ENCODE results near the gene LMAN2L.
A peak's percentile ranks its signal among the peaks of the same experiment; 100 is the strongest.

The LMAN2L gene

GRCh38 chr2:96756788-96757476 lies 17.1 kb upstream of the LMAN2L start:
- H3K27ac ChIP-seq: no peak overlapping the region
- POLR2A ChIA-PET (ENCODE audit: low non-redundant PET): interaction anchor here (0.5 kb wide), 1 partner anchor 16 kb away, joined by 5 read pairs; no protein-coding TSS in a partner anchor
- CTCF ChIA-PET: interaction anchor here (0.6 to 1.1 kb wide), 3 partner anchors 7 to 15 kb away, joined by 3 to 4 read pairs (median 3); no protein-coding TSS in a partner anchor
- DNase-seq (ENCODE audit: low spot score): no peak
- TF ChIP-seq, protein P1, sequence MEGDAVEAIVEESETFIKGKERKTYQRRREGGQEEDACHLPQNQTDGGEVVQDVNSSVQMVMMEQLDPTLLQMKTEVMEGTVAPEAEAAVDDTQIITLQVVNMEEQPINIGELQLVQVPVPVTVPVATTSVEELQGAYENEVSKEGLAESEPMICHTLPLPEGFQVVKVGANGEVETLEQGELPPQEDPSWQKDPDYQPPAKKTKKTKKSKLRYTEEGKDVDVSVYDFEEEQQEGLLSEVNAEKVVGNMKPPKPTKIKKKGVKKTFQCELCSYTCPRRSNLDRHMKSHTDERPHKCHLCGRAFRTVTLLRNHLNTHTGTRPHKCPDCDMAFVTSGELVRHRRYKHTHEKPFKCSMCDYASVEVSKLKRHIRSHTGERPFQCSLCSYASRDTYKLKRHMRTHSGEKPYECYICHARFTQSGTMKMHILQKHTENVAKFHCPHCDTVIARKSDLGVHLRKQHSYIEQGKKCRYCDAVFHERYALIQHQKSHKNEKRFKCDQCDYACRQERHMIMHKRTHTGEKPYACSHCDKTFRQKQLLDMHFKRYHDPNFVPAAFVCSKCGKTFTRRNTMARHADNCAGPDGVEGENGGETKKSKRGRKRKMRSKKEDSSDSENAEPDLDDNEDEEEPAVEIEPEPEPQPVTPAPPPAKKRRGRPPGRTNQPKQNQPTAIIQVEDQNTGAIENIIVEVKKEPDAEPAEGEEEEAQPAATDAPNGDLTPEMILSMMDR (conservative IDR thresholded peaks at IDR 0.05; ENCODE audit: low read depth): no peak

DNA sequence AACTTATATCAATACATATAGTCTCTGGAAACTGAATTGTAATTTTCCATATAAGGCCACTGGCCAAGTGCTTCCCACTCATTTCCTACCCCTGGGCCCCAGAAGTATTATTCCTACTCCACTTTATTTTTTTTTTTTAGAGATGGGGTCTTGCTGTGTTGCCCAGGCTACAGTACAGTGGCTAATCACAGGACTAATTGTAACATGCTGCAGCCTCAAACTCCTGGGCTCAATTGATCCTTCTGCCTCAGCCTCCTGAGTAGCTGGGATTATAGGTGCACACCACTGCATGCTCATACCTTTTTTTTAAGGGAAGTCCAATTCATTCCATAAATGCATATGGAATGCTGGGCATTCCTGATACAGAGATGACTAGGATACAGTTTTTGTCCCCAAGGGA lies 14.5 kb upstream of the LMAN2L start:
- TF ChIP-seq, protein P1 (conservative IDR thresholded peaks at IDR 0.05; ENCODE audit: low read depth): no peak
- ChIA-PET POLR2A (ENCODE audit: low non-redundant PET) (no interaction called here), CTCF (no interaction called here)
- no peak overlapping the region for H3K27ac ChIP-seq
- DNase-seq (ENCODE audit: low spot score): no peak

- ChIA-PET POLR2A (ENCODE audit: low non-redundant PET) (no interaction called here), CTCF (no interaction called here)
- no peak for DNase-seq (ENCODE audit: low spot score)
- no peak overlapping the region for H3K27ac ChIP-seq
- TF ChIP-seq, protein P1 (conservative IDR thresholded peaks at IDR 0.05; ENCODE audit: low read depth): no peak
Observed at GRCh38 chr2:96753661-96754282, 13.9 kb upstream of the LMAN2L start.

- no peak overlapping the region for H3K27ac ChIP-seq
- TF ChIP-seq, protein P1 (conservative IDR thresholded peaks at IDR 0.05; ENCODE audit: low read depth): no peak
- DNase-seq (ENCODE audit: low spot score): no peak
- POLR2A ChIA-PET (ENCODE audit: low non-redundant PET): no interaction called here
- CTCF ChIA-PET: no interaction called here
Observed at GRCh38 chr2:96751800-96752199, 11.9 kb upstream of the LMAN2L start.

DNA sequence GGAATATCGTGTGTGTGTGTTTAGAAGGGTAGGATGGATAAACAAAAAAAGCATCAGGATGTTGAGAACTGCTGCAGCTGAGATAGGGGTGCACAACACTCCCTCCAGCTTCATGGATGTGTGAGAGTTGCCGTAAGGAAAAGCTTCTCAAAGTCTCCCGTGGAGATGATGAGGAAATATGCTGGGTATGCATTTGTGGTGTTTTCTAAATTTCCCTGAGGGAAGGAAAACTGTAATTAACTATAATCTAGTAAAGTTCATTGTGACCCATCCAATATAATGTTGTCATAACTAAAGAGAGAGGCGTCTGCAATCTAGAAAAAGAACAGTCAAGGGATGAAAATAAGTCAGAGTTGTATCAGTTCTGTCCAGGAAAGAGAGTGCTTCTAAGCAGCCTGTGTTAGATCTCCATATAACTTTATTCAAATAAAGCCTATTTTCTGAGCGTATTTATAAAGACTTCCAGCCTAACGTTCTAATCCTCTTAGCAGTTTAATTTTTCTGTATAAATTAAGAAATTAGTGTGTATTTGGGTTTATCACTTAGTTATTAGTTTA lies 7.3 kb upstream of the LMAN2L start:
- no peak overlapping the region for H3K27ac ChIP-seq
- TF ChIP-seq, protein P1 (conservative IDR thresholded peaks at IDR 0.05; ENCODE audit: low read depth): no peak
- CTCF ChIA-PET: no interaction called here
- no peak for DNase-seq (ENCODE audit: low spot score)
- POLR2A ChIA-PET (ENCODE audit: low non-redundant PET): no interaction called here

DNA sequence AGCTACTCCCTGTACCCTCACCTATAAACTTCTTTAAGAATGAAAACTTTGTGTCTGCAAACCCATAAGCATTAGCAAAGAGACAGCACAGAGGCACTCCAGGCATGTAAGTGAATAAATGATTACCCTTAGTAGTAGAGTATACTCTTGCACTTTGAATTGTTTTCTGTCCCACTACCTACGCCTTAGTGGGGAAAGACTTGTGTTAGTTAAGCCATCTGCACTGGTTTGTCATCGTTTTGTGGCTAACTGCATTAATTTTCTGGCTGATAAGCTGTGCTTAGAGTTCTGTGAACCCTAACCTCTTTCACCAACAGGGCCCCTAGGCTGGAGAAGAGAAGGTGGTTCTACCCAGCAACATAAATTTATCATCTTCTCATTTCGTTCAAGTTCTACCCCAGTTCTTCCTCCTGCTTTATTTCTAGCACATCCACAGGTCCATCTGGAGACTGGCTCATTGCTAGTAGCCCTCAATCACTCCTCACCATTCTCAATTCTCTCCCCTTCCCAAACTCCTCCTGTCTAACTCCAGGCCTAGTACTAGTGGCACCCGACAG lies 710 bp downstream of the LMAN2L start:
- H3K27ac ChIP-seq: peak overlapping the region; percentile 74
- no peak for DNase-seq (ENCODE audit: low spot score)
- ChIA-PET CTCF (interaction anchor here (1.0 kb wide), 1 partner anchor 74 kb away, joined by 3 read pairs; no protein-coding TSS in a partner anchor), POLR2A (ENCODE audit: low non-redundant PET) (no interaction called here)
- TF ChIP-seq, protein P1 (conservative IDR thresholded peaks at IDR 0.05; ENCODE audit: low read depth): no peak
